DMS53 treated with DMSO at 0.1 percent for 48 hours (cell line): ENCODE measurements around the gene PSENEN.
"Not testable (repeated sequence)": the region's sequence is repeated elsewhere in the genome, so short reads cannot be mapped to it uniquely, and the experiment has no call there.

Experiments
- DNase-seq: peaks from one replicate; lab custom pipeline; 2025; ENCODE audit not compliant: unreplicated experiment; lab: John Stamatoyannopoulos, UW

PSENEN gene

GRCh38 chr19:35718345-35719041, 27.0 kb upstream of the PSENEN start:
- no peak for DNase-seq

GRCh38 chr19:35719402-35720162, 25.9 kb upstream of the PSENEN start:
- DNase-seq, result no peak

GRCh38 chr19:35720163-35720524, 25.3 kb upstream of the PSENEN start:
- DNase-seq, result no peak

GRCh38 chr19:35720648-35721047, 24.8 kb upstream of the PSENEN start:
- DNase-seq, result no peak

GRCh38 chr19:35721374-35721773, 24.1 kb upstream of the PSENEN start:
- DNase-seq, result no peak

- DNase-seq, result no peak
These were observed 23.0 kb upstream of the PSENEN start for GRCh38 chr19:35722461-35722860.

- no peak for DNase-seq
These were observed 22.6 kb upstream of the PSENEN start for GRCh38 chr19:35722897-35723296.

- no peak for DNase-seq
These were observed 21.8 kb upstream of the PSENEN start for GRCh38 chr19:35723671-35724070.

- not testable (repeated sequence) for DNase-seq
These were observed 21.3 kb upstream of the PSENEN start for GRCh38 chr19:35724132-35724531.

- DNase-seq, result no peak
These were observed 20.9 kb upstream of the PSENEN start for GRCh38 chr19:35724560-35724959.

GRCh38 chr19:35725216-35725861, 20.1 kb upstream of the PSENEN start:
- DNase-seq, result no peak

GRCh38 chr19:35727053-35727955, 18.1 kb upstream of the PSENEN start:
- DNase-seq, result no peak

- DNase-seq, result no peak
These were observed 17.3 kb upstream of the PSENEN start for GRCh38 chr19:35727956-35728706.

GRCh38 chr19:35729021-35729420, 16.4 kb upstream of the PSENEN start:
- DNase-seq, result no peak

- DNase-seq, result no peak
These were observed 15.7 kb upstream of the PSENEN start for GRCh38 chr19:35729763-35730162.

- no peak for DNase-seq
These were observed 15.1 kb upstream of the PSENEN start for GRCh38 chr19:35730326-35730725.

GRCh38 chr19:35731353-35731752, 14.1 kb upstream of the PSENEN start:
- no peak for DNase-seq

GRCh38 chr19:35731779-35732405, 13.6 kb upstream of the PSENEN start:
- no peak for DNase-seq

GRCh38 chr19:35732540-35733179, 12.8 kb upstream of the PSENEN start:
- DNase-seq, result no peak
